Stimulated activated CD4-positive, alpha-beta T cell treated with anti-CD3 and anti-CD28 coated beads, TNF-alpha, amount 100 ng/mL, for 48 hours (primary cell): Measurements from ENCODE around the gene TARS3.

Source experiments
- DNase-seq, 3 donors: peaks; one replicate each; pipeline ENCODE4 v3.0.0-alpha.2; 2020; ENCODE audit warnings: low read depth in 3 of 3

Gene TARS3

GRCh38 chr15:101623367-101624304, 100.6 kb downstream of the TARS3 start:
- no peak for DNase-seq

- no peak for DNase-seq
These were observed 102.3 kb downstream of the TARS3 start for GRCh38 chr15:101621961-101622360.

GRCh38 chr15:101620671-101621070, 103.6 kb downstream of the TARS3 start:
- no peak for DNase-seq

GRCh38 chr15:101619615-101619865, 104.7 kb downstream of the TARS3 start:
- DNase-seq = no peak

GRCh38 chr15:101618851-101619614, 105.2 kb downstream of the TARS3 start:
- no peak for DNase-seq

- no peak for DNase-seq
These were observed 106.2 kb downstream of the TARS3 start for GRCh38 chr15:101618076-101618475.

- no peak for DNase-seq
These were observed 106.8 kb downstream of the TARS3 start for GRCh38 chr15:101617390-101617965.

GRCh38 chr15:101615986-101616848, 108.1 kb downstream of the TARS3 start:
- no peak for DNase-seq

GRCh38 chr15:101615414-101615985, 108.8 kb downstream of the TARS3 start:
- DNase-seq = no peak

GRCh38 chr15:101614761-101615160, 109.5 kb downstream of the TARS3 start:
- DNase-seq = no peak

- DNase-seq = no peak
These were observed 110.2 kb downstream of the TARS3 start for GRCh38 chr15:101614001-101614585.

GRCh38 chr15:101613130-101614000, 110.9 kb downstream of the TARS3 start:
- no peak for DNase-seq

GRCh38 chr15:101612676-101613075, 111.6 kb downstream of the TARS3 start:
- DNase-seq = no peak

- DNase-seq = no peak
These were observed 112.5 kb downstream of the TARS3 start for GRCh38 chr15:101611580-101612299.

- DNase-seq = no peak
These were observed 113.3 kb downstream of the TARS3 start for GRCh38 chr15:101611007-101611406.

- no peak for DNase-seq
These were observed 113.7 kb downstream of the TARS3 start for GRCh38 chr15:101610611-101611000.

- no peak for DNase-seq
These were observed 114.3 kb downstream of the TARS3 start for GRCh38 chr15:101609742-101610610.

- DNase-seq = no peak
These were observed 116.1 kb downstream of the TARS3 start for GRCh38 chr15:101608201-101608600.
